ENCODE data around the gene CENPW.
A peak's percentile ranks its signal among the peaks of the same experiment; 100 is the strongest.

The CENPW gene

GRCh38 chr6:126335210-126335609 is 4.7 kb upstream of the CENPW start:
- Histone ChIP-seq H3K27me3 (replicated peaks; ENCODE audit: control insufficient read depth, insufficient read depth, low read length) (no peaks in the 10 kb centered on the region), H3K4me1 (ENCODE audit: control insufficient read depth, insufficient read depth, low read length) (peaks cover 7% of the 10 kb centered on the region), H3K36me3 (ENCODE audit: control insufficient read depth, insufficient read depth, low read length, severe bottlenecking) (no peaks in the 10 kb centered on the region), H3K9me3 (ENCODE audit: control insufficient read depth, low read length) (no peaks in the 10 kb centered on the region), H3K4me3 (ENCODE audit: low read length) (no peak overlapping the region), H3K9ac (ENCODE audit: low read length) (no peak overlapping the region)
- no peak for DNase-seq (ENCODE audit: low read depth)

- peak; percentile 93 for DNase-seq (ENCODE audit: low read depth)
- peak overlapping the region; percentile 47 for H3K9ac ChIP-seq (ENCODE audit: low read length)
- H3K27me3 ChIP-seq (replicated peaks; ENCODE audit: control insufficient read depth, insufficient read depth, low read length): no peaks in the 10 kb centered on the region
- no peaks in the 10 kb centered on the region for H3K9me3 ChIP-seq (ENCODE audit: control insufficient read depth, low read length)
- H3K4me1 ChIP-seq (ENCODE audit: control insufficient read depth, insufficient read depth, low read length): peaks cover 16% of the 10 kb centered on the region
- H3K36me3 ChIP-seq (ENCODE audit: control insufficient read depth, insufficient read depth, low read length, severe bottlenecking): no peaks in the 10 kb centered on the region
- no peak overlapping the region for H3K4me3 ChIP-seq (ENCODE audit: low read length)
These were observed 2.6 kb upstream of the CENPW start for GRCh38 chr6:126337323-126337722.

GRCh38 chr6:126341126-126341525 is 1.2 kb downstream of the CENPW start:
- no peaks in the 10 kb centered on the region for H3K36me3 ChIP-seq (ENCODE audit: control insufficient read depth, insufficient read depth, low read length, severe bottlenecking)
- H3K9me3 ChIP-seq (ENCODE audit: control insufficient read depth, low read length): no peaks in the 10 kb centered on the region
- H3K4me1 ChIP-seq (ENCODE audit: control insufficient read depth, insufficient read depth, low read length): peaks cover 16% of the 10 kb centered on the region
- DNase-seq (ENCODE audit: low read depth): no peak
- no peaks in the 10 kb centered on the region for H3K27me3 ChIP-seq (replicated peaks; ENCODE audit: control insufficient read depth, insufficient read depth, low read length)
- peak overlapping the region; percentile 98 for H3K4me3 ChIP-seq (ENCODE audit: low read length)
- H3K9ac ChIP-seq (ENCODE audit: low read length): peak overlapping the region; percentile 85

- no peak overlapping the region for H3K9ac ChIP-seq (ENCODE audit: low read length)
- no peaks in the 10 kb centered on the region for H3K9me3 ChIP-seq (ENCODE audit: control insufficient read depth, low read length)
- no peaks in the 10 kb centered on the region for H3K27me3 ChIP-seq (replicated peaks; ENCODE audit: control insufficient read depth, insufficient read depth, low read length)
- DNase-seq (ENCODE audit: low read depth): no peak
- H3K36me3 ChIP-seq (ENCODE audit: control insufficient read depth, insufficient read depth, low read length, severe bottlenecking): no peaks in the 10 kb centered on the region
- peaks cover 10% of the 10 kb centered on the region for H3K4me1 ChIP-seq (ENCODE audit: control insufficient read depth, insufficient read depth, low read length)
- no peak overlapping the region for H3K4me3 ChIP-seq (ENCODE audit: low read length)
These were observed 4.3 kb downstream of the CENPW start for GRCh38 chr6:126344181-126344580.

GRCh38 chr6:126351960-126352359 is 12.0 kb downstream of the CENPW start:
- H3K4me3 ChIP-seq (ENCODE audit: low read length): no peak overlapping the region
- no peak overlapping the region for H3K9ac ChIP-seq (ENCODE audit: low read length)
- no peak for DNase-seq (ENCODE audit: low read depth)
- no peaks in the 10 kb centered on the region for H3K36me3 ChIP-seq (ENCODE audit: control insufficient read depth, insufficient read depth, low read length, severe bottlenecking)
- H3K9me3 ChIP-seq (ENCODE audit: control insufficient read depth, low read length): peaks cover 6% of the 10 kb centered on the region
- no peaks in the 10 kb centered on the region for H3K4me1 ChIP-seq (ENCODE audit: control insufficient read depth, insufficient read depth, low read length)
- no peaks in the 10 kb centered on the region for H3K27me3 ChIP-seq (replicated peaks; ENCODE audit: control insufficient read depth, insufficient read depth, low read length)

GRCh38 chr6:126352514-126352913 is 12.6 kb downstream of the CENPW start:
- H3K4me1 ChIP-seq (ENCODE audit: control insufficient read depth, insufficient read depth, low read length): no peaks in the 10 kb centered on the region
- peaks cover 9% of the 10 kb centered on the region for H3K9me3 ChIP-seq (ENCODE audit: control insufficient read depth, low read length)
- H3K27me3 ChIP-seq (replicated peaks; ENCODE audit: control insufficient read depth, insufficient read depth, low read length): no peaks in the 10 kb centered on the region
- no peak overlapping the region for H3K4me3 ChIP-seq (ENCODE audit: low read length)
- no peak overlapping the region for H3K9ac ChIP-seq (ENCODE audit: low read length)
- no peak for DNase-seq (ENCODE audit: low read depth)
- H3K36me3 ChIP-seq (ENCODE audit: control insufficient read depth, insufficient read depth, low read length, severe bottlenecking): no peaks in the 10 kb centered on the region

- Histone ChIP-seq H3K36me3 (ENCODE audit: control insufficient read depth, insufficient read depth, low read length, severe bottlenecking) (no peaks in the 10 kb centered on the region), H3K9me3 (ENCODE audit: control insufficient read depth, low read length) (peaks cover 18% of the 10 kb centered on the region), H3K4me3 (ENCODE audit: low read length) (no peak overlapping the region), H3K4me1 (ENCODE audit: control insufficient read depth, insufficient read depth, low read length) (no peaks in the 10 kb centered on the region), H3K9ac (ENCODE audit: low read length) (no peak overlapping the region), H3K27me3 (replicated peaks; ENCODE audit: control insufficient read depth, insufficient read depth, low read length) (no peaks in the 10 kb centered on the region)
- DNase-seq (ENCODE audit: low read depth): no peak
These were observed 16.6 kb downstream of the CENPW start for GRCh38 chr6:126356526-126356925.

GRCh38 chr6:126359936-126360537 is 20.1 kb downstream of the CENPW start:
- H3K9me3 ChIP-seq (ENCODE audit: control insufficient read depth, low read length): peaks cover 18% of the 10 kb centered on the region
- H3K4me1 ChIP-seq (ENCODE audit: control insufficient read depth, insufficient read depth, low read length): peaks cover under 1% of the 10 kb centered on the region
- H3K27me3 ChIP-seq (replicated peaks; ENCODE audit: control insufficient read depth, insufficient read depth, low read length): no peaks in the 10 kb centered on the region
- no peak overlapping the region for H3K4me3 ChIP-seq (ENCODE audit: low read length)
- no peak overlapping the region for H3K9ac ChIP-seq (ENCODE audit: low read length)
- DNase-seq (ENCODE audit: low read depth): no peak
- no peaks in the 10 kb centered on the region for H3K36me3 ChIP-seq (ENCODE audit: control insufficient read depth, insufficient read depth, low read length, severe bottlenecking)

GRCh38 chr6:126361832-126362440 is 22.0 kb downstream of the CENPW start:
- Histone ChIP-seq H3K9ac (ENCODE audit: low read length) (no peak overlapping the region), H3K27me3 (replicated peaks; ENCODE audit: control insufficient read depth, insufficient read depth, low read length) (no peaks in the 10 kb centered on the region), H3K4me3 (ENCODE audit: low read length) (no peak overlapping the region), H3K4me1 (ENCODE audit: control insufficient read depth, insufficient read depth, low read length) (peaks cover 16% of the 10 kb centered on the region), H3K9me3 (ENCODE audit: control insufficient read depth, low read length) (peaks cover 12% of the 10 kb centered on the region), H3K36me3 (ENCODE audit: control insufficient read depth, insufficient read depth, low read length, severe bottlenecking) (no peaks in the 10 kb centered on the region)
- DNase-seq (ENCODE audit: low read depth): no peak

GRCh38 chr6:126367849-126368248 is 27.9 kb downstream of the CENPW start:
- Histone ChIP-seq H3K36me3 (ENCODE audit: control insufficient read depth, insufficient read depth, low read length, severe bottlenecking) (no peaks in the 10 kb centered on the region), H3K9me3 (ENCODE audit: control insufficient read depth, low read length) (no peaks in the 10 kb centered on the region), H3K4me3 (ENCODE audit: low read length) (no peak overlapping the region), H3K27me3 (replicated peaks; ENCODE audit: control insufficient read depth, insufficient read depth, low read length) (no peaks in the 10 kb centered on the region), H3K4me1 (ENCODE audit: control insufficient read depth, insufficient read depth, low read length) (peaks cover 22% of the 10 kb centered on the region), H3K9ac (ENCODE audit: low read length) (no peak overlapping the region)
- no peak for DNase-seq (ENCODE audit: low read depth)

- no peak overlapping the region for H3K4me3 ChIP-seq (ENCODE audit: low read length)
- no peaks in the 10 kb centered on the region for H3K27me3 ChIP-seq (replicated peaks; ENCODE audit: control insufficient read depth, insufficient read depth, low read length)
- peak; percentile 26 for DNase-seq (ENCODE audit: low read depth)
- H3K9ac ChIP-seq (ENCODE audit: low read length): no peak overlapping the region
- no peaks in the 10 kb centered on the region for H3K36me3 ChIP-seq (ENCODE audit: control insufficient read depth, insufficient read depth, low read length, severe bottlenecking)
- H3K4me1 ChIP-seq (ENCODE audit: control insufficient read depth, insufficient read depth, low read length): peaks cover 6% of the 10 kb centered on the region
- peaks cover 6% of the 10 kb centered on the region for H3K9me3 ChIP-seq (ENCODE audit: control insufficient read depth, low read length)
These were observed 32.7 kb downstream of the CENPW start for GRCh38 chr6:126372626-126373025.

- H3K4me1 ChIP-seq (ENCODE audit: control insufficient read depth, insufficient read depth, low read length): peaks cover 6% of the 10 kb centered on the region
- no peak overlapping the region for H3K9ac ChIP-seq (ENCODE audit: low read length)
- DNase-seq (ENCODE audit: low read depth): no peak
- no peaks in the 10 kb centered on the region for H3K36me3 ChIP-seq (ENCODE audit: control insufficient read depth, insufficient read depth, low read length, severe bottlenecking)
- no peak overlapping the region for H3K4me3 ChIP-seq (ENCODE audit: low read length)
- H3K9me3 ChIP-seq (ENCODE audit: control insufficient read depth, low read length): peaks cover 6% of the 10 kb centered on the region
- H3K27me3 ChIP-seq (replicated peaks; ENCODE audit: control insufficient read depth, insufficient read depth, low read length): no peaks in the 10 kb centered on the region
These were observed 33.4 kb downstream of the CENPW start for GRCh38 chr6:126373344-126373743.

All from adipocyte (in vitro differentiated cells).